ENCODE results near the gene ECEL1.

- TF ChIP-seq CTCF (conservative IDR thresholded peaks at IDR 0.05) (no peak), ZFX (IDR thresholded peaks at IDR 0.05) (no peak)
Measured at GRCh38 chr2:232491139-232491780, 3.6 kb upstream of the ECEL1 start.
